MM.1S (cell line): Measurements from ENCODE around the gene DIS3L2.

Experiments used
- DNase-seq: peaks from one replicate; pipeline ENCODE4 v3.0.0-alpha.2; 2015
- H2AFZ ChIP-seq: fragments of 300-600 bp; sonication (generic); 2 replicates; pipeline ENCODE4 v1.6.0; 2016; ENCODE audit warnings: antibody characterized with exemption, low read length
- H3F3A ChIP-seq: fragments of 300-600 bp; sonication (generic); 2 replicates; pipeline ENCODE4 v1.6.1; 2016; ENCODE audit warnings: mild to moderate bottlenecking, antibody characterized with exemption, low read length, moderate library complexity, mixed read lengths; ENCODE audit not compliant: insufficient read depth
- H3K27ac ChIP-seq: fragments of 300-600 bp; sonication (generic); 2 replicates; pipeline ENCODE4 v1.5.1; 2016; ENCODE audit warnings: mild to moderate bottlenecking, low read length
- H3K27me3 ChIP-seq: fragments of 300-600 bp; sonication (generic); replicated peaks from 2 replicates; pipeline ENCODE4 v1.6.0; 2016; ENCODE audit warnings: low read length; ENCODE audit not compliant: insufficient read depth
- H3K36me3 ChIP-seq: fragments of 300-600 bp; sonication (generic); replicated peaks from 2 replicates; pipeline ENCODE4 v1.6.1; 2016; ENCODE audit warnings: mild to moderate bottlenecking, low read length, mixed read lengths; ENCODE audit not compliant: insufficient read depth
- H3K4me1 ChIP-seq: fragments of 300-600 bp; sonication (generic); 2 replicates; pipeline ENCODE4 v1.6.1; 2016; ENCODE audit warnings: low read length, mixed read lengths
- H3K4me2 ChIP-seq: fragments of 300-600 bp; sonication (generic); 2 replicates; pipeline ENCODE4 v1.6.0; 2016; ENCODE audit warnings: low read depth, low read length
- H3K4me3 ChIP-seq: fragments of 300-600 bp; sonication (generic); 2 replicates; pipeline ENCODE4 v1.5.1; 2016; ENCODE audit warnings: low read length, mixed read lengths
- H3K79me2 ChIP-seq: fragments of 300-600 bp; sonication (generic); 2 replicates; pipeline ENCODE4 v1.6.1; 2016; ENCODE audit warnings: mixed run types, low read length, mixed read lengths
- H3K9ac ChIP-seq: fragments of 300-600 bp; sonication (generic); 2 replicates; pipeline ENCODE4 v1.6.1; 2016; ENCODE audit warnings: low read length, mixed read lengths
- H3K9me2 ChIP-seq: fragments of 300-600 bp; sonication (generic); replicated peaks from 2 replicates; pipeline ENCODE4 v1.6.1; 2016; ENCODE audit warnings: mild to moderate bottlenecking, low read length, mixed read lengths; ENCODE audit not compliant: insufficient read depth
- H3K9me3 ChIP-seq: fragments of 300-600 bp; sonication (generic); replicated peaks from 2 replicates; pipeline ENCODE4 v1.6.1; 2016; ENCODE audit warnings: mild to moderate bottlenecking, low read length, mixed read lengths; ENCODE audit not compliant: insufficient read depth
- H4K20me1 ChIP-seq: fragments of 300-600 bp; sonication (generic); 2 replicates; pipeline ENCODE4 v1.6.1; 2016; ENCODE audit warnings: mild to moderate bottlenecking, low read length, moderate library complexity, mixed read lengths; ENCODE audit not compliant: insufficient read depth
- EZH2 ChIP-seq: fragments of 300-600 bp; sonication (generic); optimal IDR thresholded peaks from 2 replicates; pipeline ENCODE3; 2017; ENCODE audit warnings: low read depth, mild to moderate bottlenecking, antibody characterized with exemption, low read length, mixed read lengths
- EZH2phosphoT487 ChIP-seq: fragments of 300-600 bp; sonication (generic); IDR thresholded peaks from 2 replicates; pipeline ENCODE4 v1.6.1; 2018; ENCODE audit warnings: antibody characterized with exemption, low read length
- TF ChIP-seq, protein P1 (sequence below): fragments of 300-600 bp; sonication (generic); IDR thresholded peaks from 2 replicates; pipeline ENCODE4 v1.5.1; 2016; ENCODE audit warnings: antibody characterized with exemption, low read length, mixed read lengths

The DIS3L2 gene

DNA sequence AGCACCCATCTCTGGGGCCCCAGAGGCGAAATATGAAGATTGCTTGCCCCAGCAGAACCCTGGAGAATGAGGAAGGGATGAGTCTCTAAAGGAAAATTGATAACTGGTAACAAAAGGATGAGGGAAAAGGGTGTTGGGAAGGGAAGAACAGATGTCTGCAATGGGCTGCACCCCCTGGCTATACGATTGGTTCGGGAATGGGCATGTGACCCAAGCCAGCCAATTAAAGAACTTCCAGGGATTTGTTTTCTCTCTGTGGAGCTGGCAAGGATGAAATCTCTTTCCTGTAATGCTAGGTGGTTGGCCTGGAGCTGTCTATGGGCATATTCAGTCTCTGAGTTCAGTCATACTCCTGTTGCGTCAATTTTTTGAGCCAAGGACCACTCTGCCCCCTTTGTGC, 22.5 kb upstream of the DIS3L2 start:
- H3K4me1 ChIP-seq = no peaks in the 10 kb centered on the region
- TF ChIP-seq, protein P1, sequence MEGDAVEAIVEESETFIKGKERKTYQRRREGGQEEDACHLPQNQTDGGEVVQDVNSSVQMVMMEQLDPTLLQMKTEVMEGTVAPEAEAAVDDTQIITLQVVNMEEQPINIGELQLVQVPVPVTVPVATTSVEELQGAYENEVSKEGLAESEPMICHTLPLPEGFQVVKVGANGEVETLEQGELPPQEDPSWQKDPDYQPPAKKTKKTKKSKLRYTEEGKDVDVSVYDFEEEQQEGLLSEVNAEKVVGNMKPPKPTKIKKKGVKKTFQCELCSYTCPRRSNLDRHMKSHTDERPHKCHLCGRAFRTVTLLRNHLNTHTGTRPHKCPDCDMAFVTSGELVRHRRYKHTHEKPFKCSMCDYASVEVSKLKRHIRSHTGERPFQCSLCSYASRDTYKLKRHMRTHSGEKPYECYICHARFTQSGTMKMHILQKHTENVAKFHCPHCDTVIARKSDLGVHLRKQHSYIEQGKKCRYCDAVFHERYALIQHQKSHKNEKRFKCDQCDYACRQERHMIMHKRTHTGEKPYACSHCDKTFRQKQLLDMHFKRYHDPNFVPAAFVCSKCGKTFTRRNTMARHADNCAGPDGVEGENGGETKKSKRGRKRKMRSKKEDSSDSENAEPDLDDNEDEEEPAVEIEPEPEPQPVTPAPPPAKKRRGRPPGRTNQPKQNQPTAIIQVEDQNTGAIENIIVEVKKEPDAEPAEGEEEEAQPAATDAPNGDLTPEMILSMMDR = no peak
- TF ChIP-seq EZH2 = no peak
- no peak for TF ChIP-seq EZH2phosphoT487
- no peaks in the 10 kb centered on the region for H3K36me3 ChIP-seq
- DNase-seq = no peak
- H3K4me2 ChIP-seq = no peak overlapping the region
- no peaks in the 10 kb centered on the region for H4K20me1 ChIP-seq
- no peaks in the 10 kb centered on the region for H3K9me3 ChIP-seq
- no peaks in the 10 kb centered on the region for H3K27me3 ChIP-seq
- no peak overlapping the region for H3K4me3 ChIP-seq
- H2AFZ ChIP-seq = no peak overlapping the region
- no peak overlapping the region for H3K9ac ChIP-seq
- H3K9me2 ChIP-seq = no peaks in the 10 kb centered on the region
- no peaks in the 10 kb centered on the region for H3F3A ChIP-seq
- no peak overlapping the region for H3K27ac ChIP-seq
- no peaks in the 10 kb centered on the region for H3K79me2 ChIP-seq

DNA sequence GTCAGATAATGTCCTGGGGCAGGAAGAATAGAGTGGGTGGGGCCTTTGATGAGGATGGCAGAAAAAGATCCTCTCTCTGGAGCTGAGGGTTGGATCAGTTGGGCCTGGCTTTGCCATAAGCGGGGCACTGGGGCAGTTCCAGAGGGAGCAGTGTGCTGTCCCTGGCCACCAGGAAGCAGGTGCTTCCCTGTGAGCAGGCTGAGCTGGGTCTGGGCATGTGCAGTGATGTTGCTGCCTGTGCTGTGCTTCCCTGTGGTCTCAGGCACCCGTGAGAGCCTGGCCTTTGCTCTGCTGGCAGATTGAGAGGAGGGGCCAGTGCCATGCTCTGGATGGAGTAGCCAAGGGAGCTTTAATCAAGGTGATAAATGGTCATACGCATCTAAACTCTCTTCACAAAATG, 20.7 kb upstream of the DIS3L2 start:
- no peaks in the 10 kb centered on the region for H3K79me2 ChIP-seq
- no peak overlapping the region for H3K4me2 ChIP-seq
- H3K4me3 ChIP-seq = no peak overlapping the region
- H3F3A ChIP-seq = no peaks in the 10 kb centered on the region
- H3K9me2 ChIP-seq = no peaks in the 10 kb centered on the region
- DNase-seq = no peak
- TF ChIP-seq, protein P1 = no peak
- TF ChIP-seq EZH2 (no peak), EZH2phosphoT487 (no peak)
- no peaks in the 10 kb centered on the region for H4K20me1 ChIP-seq
- H3K27ac ChIP-seq = no peak overlapping the region
- no peaks in the 10 kb centered on the region for H3K27me3 ChIP-seq
- no peak overlapping the region for H3K9ac ChIP-seq
- no peaks in the 10 kb centered on the region for H3K4me1 ChIP-seq
- no peaks in the 10 kb centered on the region for H3K36me3 ChIP-seq
- no peak overlapping the region for H2AFZ ChIP-seq
- H3K9me3 ChIP-seq = no peaks in the 10 kb centered on the region

DNA sequence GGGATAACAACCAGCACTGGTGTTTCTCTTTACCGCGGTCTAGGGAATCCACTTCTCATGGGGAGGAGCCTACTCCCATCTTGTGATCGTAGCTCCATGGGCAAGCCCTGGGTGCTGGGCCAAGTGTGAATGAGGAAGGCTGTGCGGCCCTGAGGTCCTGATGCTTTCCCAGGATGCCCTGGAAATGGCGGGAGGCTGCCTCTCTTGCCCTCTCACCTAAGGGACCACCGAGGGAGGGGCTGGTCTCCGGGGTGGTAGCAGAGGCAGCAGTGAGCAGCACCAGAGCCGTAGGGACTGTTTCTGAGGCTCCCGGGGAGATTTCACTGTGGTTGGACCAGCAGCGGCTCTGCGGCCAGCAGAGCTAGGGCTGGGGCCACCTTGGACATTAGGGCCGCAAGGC, 19.8 kb upstream of the DIS3L2 start:
- Histone ChIP-seq H3K27me3 (no peaks in the 10 kb centered on the region), H3K9me3 (no peaks in the 10 kb centered on the region), H3K4me1 (no peaks in the 10 kb centered on the region), H3F3A (no peaks in the 10 kb centered on the region), H4K20me1 (no peaks in the 10 kb centered on the region), H3K9ac (no peak overlapping the region), H3K36me3 (no peaks in the 10 kb centered on the region), H2AFZ (no peak overlapping the region), H3K27ac (no peak overlapping the region), H3K79me2 (no peaks in the 10 kb centered on the region), H3K4me2 (no peak overlapping the region), H3K4me3 (no peak overlapping the region), H3K9me2 (no peaks in the 10 kb centered on the region)
- DNase-seq = no peak
- TF ChIP-seq, protein P1 = no peak
- no peak for TF ChIP-seq EZH2
- TF ChIP-seq EZH2phosphoT487 = no peak
